GM23248 (cell line): Measurements from ENCODE around the gene TMEM129.

Source experiments
- EZH2 ChIP-seq: fragments of 200-600 bp; sonication (generic); IDR thresholded peaks from 2 replicates; pipeline ENCODE4 v1.6.1; 2018; ENCODE audit warnings: antibody characterized with exemption, mild to moderate bottlenecking; ENCODE audit not compliant: insufficient read depth, poor library complexity, severe bottlenecking
- EZH2phosphoT487 ChIP-seq: fragments of 200-600 bp; sonication (generic); IDR thresholded peaks from 2 replicates; pipeline ENCODE4 v1.6.1; 2018; ENCODE audit warnings: antibody characterized with exemption, moderate library complexity, mild to moderate bottlenecking, low read depth; ENCODE audit not compliant: insufficient read depth

DNA sequence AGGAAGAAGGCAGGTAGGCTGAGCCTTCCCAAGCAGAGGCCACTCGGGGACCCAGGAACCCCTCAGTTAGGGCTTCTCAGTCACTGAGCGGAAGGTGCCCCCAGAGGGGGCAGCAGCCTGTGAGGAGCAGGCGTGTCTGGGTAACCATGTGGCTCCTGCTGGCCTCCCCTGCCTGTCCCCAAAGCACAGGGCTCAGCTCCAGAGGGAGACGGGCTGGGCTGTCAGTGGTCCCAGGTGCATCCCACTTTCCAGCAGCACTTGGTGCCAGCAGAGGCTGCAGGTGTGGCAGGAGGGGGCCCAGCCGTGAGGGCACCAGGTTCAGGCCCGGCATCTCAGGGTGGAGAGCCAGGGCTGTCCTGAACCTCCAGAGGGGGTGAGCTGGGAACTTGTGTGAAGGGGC is 22.9 kb upstream of the TMEM129 start:
- TF ChIP-seq EZH2: no peak
- no peak for TF ChIP-seq EZH2phosphoT487
